GM19467 (cell line): ENCODE results near the gene LGALS7B.
"Not testable (repeated sequence)": the region's sequence is repeated elsewhere in the genome, so short reads cannot be mapped to it uniquely, and the experiment has no call there.

Experiments
- ATAC-seq: cut with Tn5 transposase; IDR thresholded peaks from one replicate; pipeline ENCODE4 v1.9.1; 2021; ENCODE audit warnings: mild to moderate bottlenecking, moderate library complexity; ENCODE audit not compliant: unreplicated experiment

Gene LGALS7B

DNA sequence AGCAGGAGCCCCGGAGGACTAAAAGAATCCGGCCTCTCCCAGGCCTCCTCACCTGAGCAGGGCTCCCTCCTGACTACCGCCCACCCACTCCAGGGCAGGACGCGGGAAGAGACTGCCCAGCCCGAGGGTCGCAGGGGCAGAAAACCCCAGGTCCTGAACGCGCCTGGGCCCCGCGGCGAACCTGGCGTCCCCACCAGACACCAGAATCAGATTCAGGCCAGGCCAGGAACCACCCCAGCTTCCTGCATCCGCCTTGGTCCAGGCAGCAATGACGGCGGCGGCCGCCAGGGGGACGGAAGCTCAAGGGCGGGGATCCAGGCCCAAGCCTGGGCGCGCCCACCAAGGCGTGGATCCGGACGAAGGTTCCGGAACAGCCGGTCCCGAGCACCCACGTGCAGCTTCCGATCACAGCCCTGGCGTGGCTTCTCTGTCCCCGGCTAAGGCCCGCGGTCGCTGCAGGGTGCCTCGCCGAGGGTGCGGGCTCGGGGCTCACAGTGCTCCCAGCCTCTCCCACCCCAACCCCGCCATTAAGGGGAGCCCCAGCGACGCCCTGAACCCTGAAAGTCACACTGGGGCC lies 19.3 kb upstream of the LGALS7B start:
- no peak for ATAC-seq

DNA sequence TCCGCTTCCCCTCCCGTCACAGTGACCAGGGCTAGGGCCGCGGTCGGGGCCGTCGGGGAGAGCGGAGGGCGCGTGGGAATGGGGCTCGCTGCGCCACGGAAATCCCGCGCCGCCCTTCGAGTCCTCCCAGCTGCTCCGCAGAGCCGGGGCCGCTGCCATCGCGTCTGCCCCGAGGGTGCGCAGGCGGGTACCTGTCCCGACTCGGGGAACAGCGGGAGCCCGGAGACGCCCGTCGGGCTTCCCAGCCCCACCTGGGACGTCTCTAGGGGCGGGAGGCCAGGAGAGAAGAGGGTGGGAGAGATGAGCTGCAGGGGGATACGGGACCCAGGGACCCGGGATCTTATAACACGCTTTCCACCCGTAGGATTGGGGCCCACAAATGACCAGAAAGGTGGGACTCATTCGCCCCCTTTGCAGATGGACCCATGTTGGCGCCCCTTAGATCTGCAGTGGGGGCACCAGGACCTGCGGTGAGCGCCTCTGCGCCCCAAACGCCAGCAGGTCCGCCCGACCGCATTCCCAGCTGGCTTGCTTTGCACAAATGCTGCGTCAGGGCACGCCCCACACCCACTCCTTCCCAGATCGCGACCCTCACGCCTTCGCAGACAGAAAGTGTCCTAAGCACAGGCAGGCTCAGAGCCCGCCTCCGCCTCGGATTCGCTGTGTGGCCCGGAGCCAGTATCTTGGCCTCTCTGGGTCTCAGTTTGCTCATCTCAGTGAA lies 18.6 kb upstream of the LGALS7B start:
- ATAC-seq, result not testable (repeated sequence)

GRCh38 chr19:38770949-38771275 lies 18.1 kb upstream of the LGALS7B start:
- ATAC-seq, result peak; percentile 59

DNA sequence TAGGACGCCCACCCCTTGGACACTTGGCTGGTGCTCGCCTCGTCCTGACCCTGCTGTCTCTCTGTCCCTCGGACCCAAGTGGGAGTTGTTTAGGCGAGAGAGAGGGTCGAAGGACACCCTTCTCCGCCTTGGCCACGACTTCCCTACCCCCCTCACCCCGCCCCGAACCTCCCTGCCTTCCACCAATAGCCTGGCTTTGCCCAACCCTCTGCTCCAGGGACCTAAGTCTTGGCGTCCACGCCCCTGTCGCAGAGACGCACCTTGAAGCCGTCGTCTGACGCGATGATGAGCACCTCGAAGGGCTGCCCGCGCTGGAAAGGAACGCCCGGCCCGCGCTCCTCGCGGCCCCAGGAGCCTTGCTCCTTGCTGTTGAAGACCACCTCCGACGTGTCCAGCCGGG lies 17.4 kb upstream of the LGALS7B start:
- not testable (repeated sequence) for ATAC-seq

DNA sequence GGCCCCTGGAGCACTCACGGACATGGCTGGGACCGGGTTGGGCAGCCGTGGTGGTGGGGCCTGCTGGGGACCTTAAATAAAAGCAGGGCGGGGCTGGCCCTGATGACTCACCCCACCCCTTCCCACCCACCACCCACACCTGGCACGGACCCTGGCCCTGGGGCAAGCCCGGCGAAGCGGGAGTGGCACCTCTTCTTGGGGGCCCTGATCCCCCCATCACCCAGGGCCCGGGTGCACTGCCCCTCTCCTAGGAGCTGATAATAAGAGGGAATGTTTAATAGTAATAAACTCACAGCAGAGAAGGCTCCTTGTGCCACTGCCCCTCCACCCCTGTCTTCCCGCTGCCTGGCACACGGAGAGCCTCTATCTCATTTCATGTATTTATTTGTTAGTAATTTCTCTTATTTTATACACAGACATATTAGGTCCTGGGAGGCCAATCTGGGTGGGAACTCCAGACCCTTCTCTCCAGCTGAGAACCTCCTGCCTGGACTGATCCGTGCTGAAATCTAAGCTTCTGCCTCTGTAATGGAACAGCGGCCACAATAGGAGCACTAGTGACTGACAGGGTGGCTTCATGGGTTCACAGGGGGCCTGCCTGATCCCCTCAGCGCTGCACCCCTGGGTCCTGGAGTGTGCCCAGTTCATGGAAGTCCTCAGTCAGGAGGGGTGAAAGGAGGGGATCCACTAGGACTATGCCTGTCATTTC lies 15.4 kb upstream of the LGALS7B start, which contains the start of gene LGALS7:
TSS of gene LGALS7 (minus strand) at position 49 of the 709 bp plus-strand sequence. CDS start at position 24, 25 bp downstream.
- ATAC-seq, result no peak

GRCh38 chr19:38774181-38774950 lies 14.6 kb upstream of the LGALS7B start:
- ATAC-seq, result no peak

DNA sequence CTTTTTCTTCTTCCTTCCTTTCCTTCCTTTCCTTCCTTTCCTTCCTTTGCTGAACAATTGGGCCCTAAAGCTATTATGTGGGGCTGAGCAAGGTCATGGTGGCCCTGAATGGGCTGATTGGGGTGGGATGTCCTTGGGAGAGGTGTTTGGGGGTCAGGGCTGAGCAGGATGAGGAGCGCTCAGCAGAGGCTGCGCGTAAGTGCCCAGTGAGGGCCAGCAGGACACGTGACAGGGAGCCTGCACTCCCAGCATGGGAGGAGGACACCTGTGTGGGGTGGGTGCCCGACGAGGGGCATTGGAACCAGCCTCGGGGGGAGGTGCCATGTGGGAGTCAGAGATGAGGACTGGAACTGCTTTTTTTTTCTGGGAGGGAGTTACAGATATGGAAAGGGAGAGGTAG lies 10.3 kb upstream of the LGALS7B start:
- ATAC-seq, result no peak

- ATAC-seq, result no peak
Measured at GRCh38 chr19:38780443-38780842, 8.6 kb upstream of the LGALS7B start.

- no peak for ATAC-seq
Measured at GRCh38 chr19:38781058-38781457, 7.9 kb upstream of the LGALS7B start.

GRCh38 chr19:38782212-38782611 lies 6.8 kb upstream of the LGALS7B start:
- ATAC-seq, result not testable (repeated sequence)

- no peak for ATAC-seq
Measured at GRCh38 chr19:38784224-38784623, 4.8 kb upstream of the LGALS7B start.

DNA sequence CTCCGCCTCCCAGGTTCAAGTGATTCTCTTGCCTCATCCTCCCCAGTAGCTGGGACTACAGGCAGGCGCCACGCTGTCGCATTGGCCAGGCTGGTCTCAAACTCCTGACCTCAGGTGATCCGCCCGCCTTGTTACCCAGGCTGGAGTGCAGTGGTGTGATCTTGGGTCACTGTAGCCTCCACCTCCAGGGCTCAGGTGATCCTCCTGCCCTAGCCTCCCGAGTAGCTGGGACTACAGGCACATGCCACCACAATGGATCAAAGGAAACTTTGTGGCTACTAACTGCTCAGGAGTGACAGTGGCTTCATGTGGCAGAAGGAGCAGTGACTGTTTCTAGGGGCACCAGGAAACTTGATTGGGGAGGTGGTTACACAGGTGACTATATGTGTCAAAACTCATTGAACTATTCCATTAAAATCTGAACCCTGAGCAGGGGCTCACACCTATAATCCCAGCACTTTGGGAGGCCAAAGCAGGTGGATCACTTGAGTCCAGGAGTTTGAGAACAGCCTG lies 3.8 kb upstream of the LGALS7B start:
- ATAC-seq, result no peak

GRCh38 chr19:38786061-38786460 lies 2.9 kb upstream of the LGALS7B start:
- ATAC-seq, result not testable (repeated sequence)

GRCh38 chr19:38786572-38787265 lies 2.3 kb upstream of the LGALS7B start:
- ATAC-seq, result no peak

- not testable (repeated sequence) for ATAC-seq
Measured at GRCh38 chr19:38790507-38791403, 1.8 kb downstream of the LGALS7B start.

- peak; percentile 56 for ATAC-seq
Measured at GRCh38 chr19:38791451-38792064, 2.6 kb downstream of the LGALS7B start.

- no peak for ATAC-seq
Measured at GRCh38 chr19:38792250-38793111, 3.5 kb downstream of the LGALS7B start.

GRCh38 chr19:38793177-38793576 lies 4.2 kb downstream of the LGALS7B start:
- no peak for ATAC-seq
